ENCODE results near the gene CD37. TPM values are rescaled to one million over a fixed set of nuclear protein-coding genes. Genes with fewer than 3 reads are reported as not detected.

CD37 gene
- total and polyA plus RNA-seq, 2 donors (not counting 1 experiment from before 2014, with no cell fraction given) = 1,998 to 2,188 TPM

GRCh38 chr19:49363268-49364082 is 28.3 kb downstream of the CD37 start, which contains the start of gene DKKL1:
Gene DKKL1 (plus strand): TSS chr19:49363877. CDS start chr19:49363999, 122 bp downstream.
- intact Hi-C loops (cut with micrococcal nuclease) = loop anchor here (1.0 to 5.0 kb wide), 3 partner anchors 23 to 36 kb away; partner anchors contain the start of gene SLC6A16
- peak within 1 kb of the TSS; percentile 35 for H3K4me3 Mint-ChIP-seq
- Histone ChIP-seq H3K4me1 (ENCODE audit: control insufficient read depth in 2 of 2, insufficient read depth in 2 of 2, low read length in 2 of 2) (peaks cover 46 to 55% of the 10 kb centered on the region in 2 donors), H3K4me2 (replicated peaks; ENCODE audit: low read depth, low read length, poor library complexity, severe bottlenecking) (peak within 1 kb of the TSS; percentile 98), H3K9me3 (ENCODE audit: control extremely low read depth in 1 of 3, control insufficient read depth in 2 of 3, insufficient read depth in 1 of 3, low read length in 2 of 3) (peaks cover 0 to 13% (median 4%) of the 10 kb centered on the region in 3 donors), H3K27ac (ENCODE audit: low read length in 2 of 2) (peak within 1 kb of the TSS in 1 of 2 donors; percentile 6), H3K79me2 (ENCODE audit: control insufficient read depth, insufficient read depth, low read length) (no peaks in the 10 kb centered on the region), H3K36me3 (replicated peaks in 1 of 2; ENCODE audit: control extremely low read depth in 1 of 2, control insufficient read depth in 1 of 2, extremely low read depth in 1 of 2, insufficient read depth in 2 of 2, low read length in 1 of 2) (no peaks in the 10 kb centered on the region), H4K20me1 (ENCODE audit: control insufficient read depth, insufficient read depth, low read length, poor library complexity, severe bottlenecking) (no peaks in the 10 kb centered on the region), H3K4me3 (ENCODE audit: control extremely low read depth in 1 of 5, extremely low read depth in 1 of 5, insufficient read depth in 1 of 5, low read depth in 2 of 5, low read length in 4 of 5) (peak within 1 kb of the TSS in 4 of 5 experiments; percentile 45 to 83 (median 58)), H3K27me3 (replicated peaks in 1 of 4; ENCODE audit: control extremely low read depth in 1 of 4, control insufficient read depth in 3 of 4, insufficient read depth in 4 of 4, low read length in 3 of 4) (peaks cover 0 to 10% (median 3%) of the 10 kb centered on the region in 4 experiments), H2AFZ (ENCODE audit: insufficient read depth, low read depth, low read length, poor library complexity, severe bottlenecking) (peak within 1 kb of the TSS; percentile 77), H3K9ac (ENCODE audit: low read length) (peak within 1 kb of the TSS; percentile 65)
- peak; percentile 80 for ATAC-seq (ENCODE audit: low read depth)
- ChIA-PET POLR2A (interaction anchor here (0.9 to 2.7 kb wide), 5 partner anchors 10 to 30 kb away, joined by 3 to 11 read pairs (median 5); partner anchors contain the start of gene CD37), CTCF (interaction anchor here (0.6 to 1.1 kb wide), 5 partner anchors 27 to 86 kb away, joined by 3 to 4 read pairs (median 3); no protein-coding TSS in a partner anchor)
- H3K27me3 Mint-ChIP-seq = no peaks in the 10 kb centered on the region
- DNase-seq = peak; percentile 88
- H3K27ac Mint-ChIP-seq = no peak within 1 kb of the TSS
- WGBS (ENCODE audit: insufficient coverage) = 2% methylated on average over 45 of the region's 46 CpGs
- no peaks in the 10 kb centered on the region for H3K9me3 Mint-ChIP-seq (ENCODE audit: insufficient read depth)
- TF ChIP-seq CTCF (IDR thresholded peaks at IDR 0.05) (no peak), EZH2 (IDR thresholded peaks at IDR 0.05; ENCODE audit: borderline replicate concordance, insufficient read depth, low read depth, low read length, poor library complexity, severe bottlenecking) (no peak)
- H3K4me1 Mint-ChIP-seq = peaks cover 37% of the 10 kb centered on the region
